ENCODE results near the gene CMSS1.

Gene CMSS1

DNA sequence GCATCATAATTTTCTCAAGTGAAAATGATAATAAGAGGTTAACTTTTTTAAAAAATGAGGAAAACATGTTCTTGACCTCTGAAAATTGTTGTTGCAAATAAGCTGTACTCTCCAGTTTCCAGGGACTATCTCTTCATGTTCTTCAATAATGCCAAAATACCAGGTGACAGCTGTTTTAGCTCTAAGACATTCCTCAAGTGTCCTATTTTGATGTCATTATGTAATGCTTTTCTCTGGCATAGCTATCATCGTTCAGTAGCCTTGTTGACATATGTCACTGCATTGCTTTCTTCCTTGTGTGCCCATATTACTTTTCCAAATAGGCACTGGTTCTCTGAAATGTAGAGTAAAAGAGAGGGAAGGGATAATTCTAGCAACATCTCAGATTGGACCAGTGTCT, 302.4 kb downstream of the CMSS1 start:
- no peak for DNase-seq

DNA sequence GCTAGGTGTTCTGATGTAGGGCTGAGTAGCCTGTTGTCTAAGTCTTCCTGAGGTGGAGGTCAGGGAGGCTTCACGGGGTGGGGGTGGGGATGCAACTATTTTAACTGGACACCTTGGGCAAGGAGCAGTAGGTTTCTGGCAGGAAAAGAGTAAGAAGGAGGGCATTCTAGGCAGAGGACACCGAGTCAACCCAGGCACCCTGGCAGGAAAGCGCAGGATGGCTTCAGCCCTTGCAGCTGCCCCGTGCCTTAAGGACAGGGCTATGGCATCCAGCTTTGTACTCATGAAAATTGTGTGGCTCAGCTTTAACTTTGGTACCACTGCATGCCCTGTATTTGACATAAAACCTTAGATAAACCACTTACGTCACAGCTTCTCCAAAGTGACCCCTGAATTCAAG, 303.0 kb downstream of the CMSS1 start:
- no peak for DNase-seq

DNA sequence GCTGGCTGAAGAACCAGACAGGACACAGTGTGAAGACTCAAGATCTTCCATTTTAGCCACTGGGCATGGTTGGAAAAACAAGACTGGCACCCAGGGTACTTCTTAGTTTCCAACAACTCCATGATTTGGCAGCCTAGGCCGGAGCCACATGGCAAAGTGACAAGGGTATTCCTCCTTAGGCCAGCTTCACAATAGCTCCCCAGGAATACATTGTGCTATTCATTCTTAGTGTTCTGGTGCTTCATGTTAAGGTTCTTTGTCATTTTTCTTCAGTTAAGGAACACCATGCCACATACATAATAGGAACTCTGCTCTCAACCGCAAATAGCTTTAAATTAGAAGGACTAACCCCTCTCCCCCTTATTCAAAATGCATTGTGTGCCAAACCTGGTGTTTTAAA, 304.7 kb downstream of the CMSS1 start:
- no peak for DNase-seq

DNA sequence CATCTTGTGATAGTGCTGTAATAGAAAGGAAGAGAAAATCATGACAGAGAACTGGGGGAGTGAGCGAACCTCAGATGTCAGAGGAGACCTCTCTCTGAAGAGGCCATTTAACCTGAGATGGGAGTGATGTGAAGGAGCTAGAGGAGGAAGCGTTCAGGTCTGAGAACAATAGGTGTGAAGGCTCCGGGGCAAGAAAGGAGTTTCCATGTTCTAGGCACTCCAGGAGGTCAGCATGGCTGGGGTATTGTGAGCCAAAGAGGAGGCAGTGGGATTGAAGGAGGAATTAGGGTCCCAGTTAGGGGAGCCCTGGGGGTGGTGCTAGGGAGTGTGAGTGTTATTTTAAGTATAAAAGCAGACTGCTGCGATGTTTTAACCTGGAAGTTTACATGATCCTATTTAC, 305.4 kb downstream of the CMSS1 start:
- DNase-seq = no peak

DNA sequence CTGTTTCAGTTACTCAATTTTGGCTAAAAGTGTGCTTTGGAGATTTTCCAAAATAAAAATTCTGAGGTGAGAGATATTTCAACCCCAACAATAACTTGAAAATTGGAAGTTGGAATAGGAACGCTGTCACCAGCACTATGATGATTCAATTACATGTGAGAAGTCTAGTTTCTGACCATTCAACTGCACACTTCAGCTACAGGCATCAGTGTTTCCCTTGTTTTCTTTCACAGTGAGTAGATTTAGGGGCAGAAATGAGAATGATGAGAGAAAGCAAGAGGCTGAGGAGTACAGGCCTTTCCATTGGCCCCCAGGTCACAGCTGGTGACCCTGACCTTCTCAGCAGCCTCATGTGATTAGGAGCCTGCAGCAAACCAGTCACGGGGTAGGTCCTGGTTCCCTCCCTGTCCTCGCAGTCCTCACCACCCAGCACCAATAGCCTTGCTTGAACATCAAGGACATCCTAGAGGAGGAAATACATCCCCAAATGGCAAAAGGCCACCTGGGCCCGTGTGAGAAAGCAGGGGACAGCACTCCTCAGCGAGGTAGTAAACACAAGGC, 306.6 kb downstream of the CMSS1 start:
- no peak for DNase-seq

DNA sequence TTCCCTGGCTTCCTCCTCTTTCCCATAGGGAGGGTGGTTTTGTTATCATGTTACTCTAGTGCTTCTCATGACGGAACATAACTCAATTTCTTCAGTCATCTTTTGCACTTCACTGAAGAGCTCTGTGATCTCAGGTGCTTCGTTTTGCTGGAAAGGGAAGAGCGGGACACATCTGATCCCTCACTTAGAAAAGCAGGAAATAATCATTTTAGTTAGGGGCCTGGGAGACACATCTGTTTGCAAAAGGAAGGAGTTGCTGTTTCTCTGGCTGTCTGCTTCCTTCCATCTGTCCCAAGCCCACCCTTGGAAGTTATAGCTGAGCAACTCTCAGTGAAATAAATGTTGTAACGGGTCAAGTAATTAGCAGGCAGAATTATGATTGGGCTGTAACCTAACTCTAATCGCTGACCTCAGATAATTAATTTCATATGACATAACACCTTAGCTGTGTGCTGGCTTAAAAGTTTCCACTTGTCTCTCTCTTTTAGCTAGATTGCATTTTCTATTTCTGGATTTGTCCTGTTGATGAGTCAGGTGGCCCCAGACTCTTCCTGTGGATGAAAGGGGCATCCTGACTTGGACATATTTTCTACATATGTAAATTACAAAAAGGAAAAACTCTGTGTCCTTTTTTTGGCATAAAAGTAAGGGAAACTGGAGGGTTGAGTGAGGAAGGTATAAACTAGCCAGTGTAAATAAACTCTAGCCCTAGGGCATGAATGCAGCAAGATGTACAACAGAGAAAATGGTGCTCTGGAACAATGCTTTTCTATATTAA, 307.7 kb downstream of the CMSS1 start:
- DNase-seq = no peak

DNA sequence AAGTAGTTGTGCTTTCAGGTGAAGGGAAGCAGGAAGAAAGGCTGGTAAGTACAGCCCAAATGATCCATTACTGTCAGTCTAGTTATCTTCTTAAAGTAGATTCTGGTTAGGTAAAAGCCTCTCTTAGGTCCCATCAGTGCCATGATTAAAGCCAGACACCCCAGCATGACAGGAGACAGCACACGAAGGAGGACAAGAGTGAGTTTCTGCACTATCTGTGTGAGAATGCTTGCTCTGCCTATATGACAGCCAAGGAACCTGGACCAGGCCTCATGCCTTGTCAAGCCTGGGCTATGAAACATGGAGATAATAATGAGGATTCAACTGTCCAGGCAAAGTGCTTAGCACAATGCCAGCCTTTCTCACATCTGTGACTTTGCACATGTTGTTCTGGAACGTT, 310.1 kb downstream of the CMSS1 start:
- no peak for DNase-seq

DNA sequence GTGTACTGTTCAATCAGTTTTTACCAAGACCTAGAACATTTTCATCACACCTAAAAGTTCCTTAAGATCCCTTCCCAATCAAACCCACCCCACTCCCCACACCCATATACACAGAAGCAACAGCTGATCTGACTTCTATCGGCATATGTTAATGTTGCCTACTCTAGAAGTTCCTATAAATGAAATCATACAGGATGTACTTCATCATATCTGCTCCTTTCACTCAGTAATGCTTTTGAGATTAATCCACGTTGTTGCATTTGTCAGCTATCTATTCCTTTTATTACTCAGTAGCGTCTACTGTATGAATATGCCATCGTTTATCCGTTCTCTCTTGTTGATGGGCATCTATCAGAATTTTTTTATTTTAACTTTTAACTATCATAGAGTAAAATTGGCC, 310.9 kb downstream of the CMSS1 start:
- DNase-seq = no peak

DNA sequence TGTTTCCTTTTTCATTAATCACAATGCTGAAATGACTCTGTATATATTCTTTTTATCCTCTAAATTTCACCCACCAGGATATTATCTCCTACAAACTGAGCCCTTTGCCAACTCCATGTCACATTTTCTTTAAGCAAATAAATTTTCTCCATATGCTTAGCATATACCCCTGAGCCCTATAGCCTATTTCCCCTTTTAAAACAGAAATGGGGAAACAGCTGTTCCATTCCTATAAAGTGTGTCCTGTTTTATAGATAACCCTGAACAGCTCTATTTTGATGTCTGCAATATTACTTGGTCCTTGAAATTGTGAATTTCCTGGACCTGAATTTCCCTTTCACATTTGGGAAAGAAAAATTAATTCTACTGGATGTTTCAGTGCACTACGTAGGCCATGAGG, 312.3 kb downstream of the CMSS1 start:
- DNase-seq = no peak

DNA sequence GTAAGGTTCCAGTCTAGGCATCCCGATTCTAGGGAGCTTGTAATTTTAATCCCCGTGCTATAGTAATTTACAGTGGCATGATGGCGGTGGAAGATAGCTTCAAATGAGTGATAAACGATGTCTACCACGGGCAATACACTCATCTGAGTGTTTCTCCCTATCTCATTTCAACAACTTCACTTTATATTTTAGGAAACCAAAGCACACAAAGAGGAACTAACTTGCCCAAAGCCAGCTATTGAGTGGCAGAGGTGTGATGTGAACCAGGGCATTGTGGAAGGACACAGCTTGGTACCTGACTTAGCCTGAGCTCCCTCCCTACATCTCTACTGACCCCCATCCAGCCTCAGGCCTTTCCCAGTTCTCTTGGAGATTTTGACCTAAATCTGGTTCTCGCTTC, 313.6 kb downstream of the CMSS1 start:
- no peak for DNase-seq

DNA sequence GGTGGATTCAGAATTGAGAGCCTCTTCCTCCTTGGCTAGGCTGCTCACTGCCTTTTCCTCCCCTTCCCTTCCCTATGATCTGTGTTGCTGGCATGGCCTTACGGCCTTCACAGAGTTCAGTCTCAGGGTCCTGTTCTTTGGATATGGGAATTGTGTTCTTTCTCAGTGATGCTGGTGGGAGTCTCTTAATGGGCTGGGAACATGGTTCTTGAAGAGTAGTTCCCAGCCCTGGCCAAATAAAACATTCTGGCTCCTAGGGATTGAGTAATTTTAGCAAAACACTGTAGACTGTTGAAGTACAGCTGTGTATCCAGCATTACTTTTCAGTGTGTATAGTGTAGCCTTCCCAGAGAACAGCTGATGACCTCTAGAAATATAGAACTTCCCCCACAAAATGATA, 319.3 kb downstream of the CMSS1 start:
- DNase-seq = no peak

DNA sequence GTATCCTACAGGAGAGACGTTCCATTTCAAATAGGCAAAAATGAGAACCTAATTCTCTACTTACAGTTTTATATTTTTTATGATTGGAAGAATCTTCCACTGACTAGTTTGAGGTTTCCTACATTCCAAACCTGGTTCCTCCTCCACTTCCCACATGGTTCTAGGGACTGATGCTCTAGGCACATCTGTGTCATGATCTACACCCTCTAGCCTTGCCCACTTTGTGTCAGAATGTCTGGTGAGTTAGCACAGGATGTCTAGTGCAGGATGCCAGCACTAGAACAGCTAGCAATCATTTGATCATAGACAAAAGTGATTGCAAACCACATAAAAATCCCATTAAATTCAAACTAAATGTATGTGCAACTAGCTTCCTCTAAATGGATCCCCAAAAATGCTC, 323.3 kb downstream of the CMSS1 start:
- peak; percentile 54 for DNase-seq

DNA sequence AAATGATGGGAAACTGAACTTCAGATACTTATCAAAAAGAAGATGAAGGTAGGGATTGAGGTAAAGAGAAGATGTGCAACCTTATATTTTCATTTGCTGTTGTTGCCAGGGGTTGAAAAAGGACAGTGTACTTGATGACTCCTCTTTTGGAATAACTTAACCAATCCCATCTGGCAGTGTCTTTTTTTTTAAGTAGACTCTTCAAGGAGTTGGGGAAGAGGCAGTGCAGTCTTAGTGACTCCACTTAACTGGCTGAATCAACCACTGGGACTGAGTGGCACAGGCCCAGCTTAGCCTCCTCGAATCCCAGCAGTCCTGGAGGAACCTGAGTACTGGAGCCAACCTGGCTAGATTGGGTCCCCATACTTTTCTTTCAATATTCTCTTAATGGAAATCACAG, 323.9 kb downstream of the CMSS1 start:
- DNase-seq = no peak

DNA sequence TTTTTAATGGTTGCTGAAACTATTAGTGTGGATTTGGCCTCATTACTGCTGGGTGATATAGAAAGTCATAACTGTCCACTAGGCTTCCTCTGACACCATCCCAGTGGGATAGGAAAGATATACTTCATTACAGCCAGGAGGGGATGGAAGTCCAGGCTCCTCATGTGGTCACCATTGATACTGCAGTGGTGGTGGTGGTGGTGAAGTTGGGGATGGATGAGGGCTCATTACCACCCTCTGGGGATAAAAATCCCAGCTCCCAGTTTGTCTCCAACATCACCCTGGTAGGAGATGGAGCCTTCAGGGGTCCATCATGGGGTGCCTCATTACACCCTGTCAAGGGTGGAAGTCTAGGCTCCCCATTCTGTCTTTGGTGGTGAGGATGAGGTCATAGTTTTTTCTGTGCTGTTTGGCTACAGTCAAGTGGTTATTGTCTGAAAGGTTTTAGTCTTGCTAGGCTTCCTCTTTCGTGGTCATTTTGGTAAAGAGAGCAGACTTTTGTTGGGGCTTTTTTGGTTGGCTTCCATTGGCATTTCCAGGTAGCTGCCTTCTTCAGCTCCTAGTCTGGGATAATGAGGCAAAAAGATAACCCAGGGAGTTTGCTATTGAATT, 326.7 kb downstream of the CMSS1 start:
- no peak for DNase-seq

DNA sequence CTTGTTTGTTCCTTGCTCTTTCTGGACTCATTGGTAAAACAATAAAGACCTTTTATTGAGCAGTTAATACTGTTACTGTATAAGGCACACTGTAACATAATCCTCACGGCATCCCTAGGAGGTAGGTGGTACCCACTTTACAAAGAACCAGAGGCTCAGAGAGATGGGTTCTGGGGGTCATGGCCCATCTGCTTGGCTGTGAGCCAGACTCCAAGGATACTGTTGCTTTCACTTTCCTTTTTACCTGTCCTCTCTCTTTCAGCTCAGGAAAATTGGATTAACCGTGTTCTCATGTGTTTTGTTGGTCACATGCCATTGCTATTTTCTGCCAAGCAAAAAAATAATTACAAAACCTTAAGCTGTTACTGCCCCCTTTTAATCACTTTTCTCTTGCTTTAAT, 331.5 kb downstream of the CMSS1 start:
- no peak for DNase-seq

DNA sequence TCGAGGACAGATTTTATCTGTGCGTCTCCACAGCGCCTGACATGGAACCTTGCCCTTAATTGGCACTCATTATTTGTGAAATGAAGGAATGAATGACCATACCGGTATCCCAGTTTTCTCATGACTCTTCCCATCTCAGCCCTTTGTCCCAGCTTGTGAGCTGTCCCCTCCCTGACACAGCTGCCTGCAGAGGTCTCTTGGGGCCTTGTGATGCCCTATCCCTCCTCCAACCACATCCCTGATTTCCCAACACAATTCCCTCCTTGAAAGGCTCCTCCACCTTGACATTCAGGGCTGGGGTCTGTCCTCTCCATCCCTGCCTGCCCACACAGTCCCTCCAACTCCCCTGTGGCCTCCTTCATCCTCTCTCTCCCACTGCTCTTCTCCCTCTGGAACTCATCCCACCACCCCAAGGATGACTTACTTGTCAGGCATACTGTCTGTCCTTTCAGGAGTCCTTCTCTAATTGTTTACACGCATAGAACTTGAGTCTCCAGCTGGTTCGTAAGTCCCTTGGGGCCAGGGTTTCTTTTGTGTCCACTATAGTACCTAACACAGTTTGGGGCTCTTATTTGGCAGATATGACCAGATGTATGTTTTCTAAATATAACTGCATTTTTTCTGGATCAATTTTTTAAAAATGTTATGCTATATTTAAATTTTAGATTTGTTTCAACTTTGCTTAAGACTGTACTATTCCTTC, 332.2 kb downstream of the CMSS1 start:
- DNase-seq = no peak

DNA sequence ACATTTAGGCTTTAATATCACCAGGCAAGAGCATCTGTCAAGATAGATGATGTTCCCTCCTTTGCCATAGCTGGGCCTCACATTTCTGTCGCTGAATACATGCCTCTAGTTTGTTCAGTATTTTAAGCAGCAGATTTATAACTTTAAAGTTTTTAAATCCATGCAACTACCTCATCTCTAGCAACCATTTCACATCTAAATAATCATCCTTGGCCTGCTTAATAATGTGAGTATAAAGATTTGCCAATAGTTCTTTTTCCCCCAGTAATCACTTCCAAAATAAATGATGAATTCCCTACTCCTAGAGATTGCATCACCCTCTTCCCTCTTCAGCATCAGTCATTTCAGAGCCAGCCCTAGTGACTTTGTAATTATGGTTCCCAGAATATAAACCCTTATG, 332.8 kb downstream of the CMSS1 start:
- DNase-seq = no peak

DNA sequence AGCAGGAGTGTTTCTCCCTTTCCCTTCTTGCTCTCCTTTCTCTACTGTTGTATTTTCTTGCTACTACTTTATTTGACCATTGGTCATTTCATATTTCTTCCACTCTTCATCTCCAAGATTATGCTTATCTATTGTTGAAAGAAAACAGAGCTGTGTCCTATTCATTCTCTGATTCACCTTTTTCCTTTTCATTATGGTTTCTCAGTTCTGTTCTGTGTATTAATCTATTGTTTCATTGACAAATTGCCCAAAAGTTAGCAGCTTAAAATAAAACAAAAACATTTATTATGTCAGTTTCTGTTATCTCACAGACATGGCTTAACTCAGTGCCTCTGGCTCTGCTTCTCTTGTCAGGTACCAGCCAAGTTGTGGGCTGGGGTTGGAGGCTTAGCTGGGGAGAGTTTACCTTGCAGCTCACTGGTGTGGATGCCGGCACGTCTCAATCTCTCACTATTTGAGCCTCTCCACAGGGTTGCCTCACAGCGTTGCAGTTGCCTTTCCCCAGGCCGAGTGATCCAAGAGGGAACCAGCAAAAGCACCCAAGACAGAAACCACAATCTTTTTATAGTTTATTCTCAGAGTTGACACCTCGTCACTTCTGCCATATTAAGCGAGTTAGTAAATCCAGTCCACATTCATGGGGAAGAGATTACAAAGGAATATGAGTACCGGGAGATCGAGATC, 333.5 kb downstream of the CMSS1 start:
- DNase-seq = no peak

DNA sequence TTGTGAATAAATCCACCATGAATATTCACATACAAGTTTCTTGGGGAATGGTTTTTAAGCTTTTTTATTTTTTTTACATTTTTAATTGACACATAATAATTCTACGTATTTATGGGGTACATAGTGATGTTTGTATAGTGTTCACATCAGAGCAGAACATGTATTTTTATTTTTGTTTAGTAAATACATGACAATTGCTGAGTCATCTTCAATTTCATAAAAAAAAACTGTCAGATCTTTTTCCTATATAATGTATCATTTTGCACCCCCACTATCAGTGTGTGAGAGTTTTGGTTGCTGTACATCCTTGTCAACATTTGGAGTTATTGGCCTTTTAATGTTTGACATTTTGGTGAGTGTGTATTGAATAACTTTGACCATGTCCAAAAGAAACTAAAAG, 336.5 kb downstream of the CMSS1 start:
- no peak for DNase-seq

DNA sequence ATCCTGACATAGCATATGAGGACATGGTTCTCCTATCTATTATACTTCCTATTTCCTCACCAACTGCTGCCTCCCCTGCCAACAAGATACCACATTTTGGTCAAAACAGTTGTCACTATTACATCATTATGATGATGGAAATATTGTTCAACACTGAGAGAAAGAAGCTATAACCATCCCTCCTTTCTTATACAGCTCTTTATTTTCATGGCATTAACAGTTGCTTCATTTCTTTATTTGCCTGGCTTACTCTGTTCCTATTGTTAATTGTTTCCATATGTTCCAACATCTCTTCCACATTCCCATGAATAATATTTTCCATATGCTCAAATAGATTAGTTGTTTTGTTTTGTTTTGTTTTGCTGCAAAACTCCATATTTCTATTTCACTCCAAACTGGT, 337.5 kb downstream of the CMSS1 start:
- DNase-seq = peak; percentile 15

DNA sequence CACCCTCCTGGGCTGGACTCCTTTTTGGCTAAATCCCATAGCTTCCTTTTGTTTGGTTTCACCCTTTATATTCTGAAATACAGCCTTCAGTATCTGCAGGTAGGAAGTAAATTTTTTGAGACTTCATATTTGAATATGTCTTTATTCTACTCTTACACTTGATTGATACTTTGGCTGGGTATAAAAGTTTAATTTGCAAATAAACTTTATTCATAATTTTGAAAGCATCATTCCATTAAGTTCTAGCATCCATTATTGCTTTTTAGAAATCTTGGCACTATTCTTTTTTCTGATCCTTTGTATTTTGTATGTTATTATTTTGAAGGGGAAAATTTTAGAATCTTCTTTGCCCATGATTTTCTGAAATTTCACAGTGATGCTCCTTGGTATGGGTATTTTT, 337.9 kb downstream of the CMSS1 start:
- DNase-seq = no peak

DNA sequence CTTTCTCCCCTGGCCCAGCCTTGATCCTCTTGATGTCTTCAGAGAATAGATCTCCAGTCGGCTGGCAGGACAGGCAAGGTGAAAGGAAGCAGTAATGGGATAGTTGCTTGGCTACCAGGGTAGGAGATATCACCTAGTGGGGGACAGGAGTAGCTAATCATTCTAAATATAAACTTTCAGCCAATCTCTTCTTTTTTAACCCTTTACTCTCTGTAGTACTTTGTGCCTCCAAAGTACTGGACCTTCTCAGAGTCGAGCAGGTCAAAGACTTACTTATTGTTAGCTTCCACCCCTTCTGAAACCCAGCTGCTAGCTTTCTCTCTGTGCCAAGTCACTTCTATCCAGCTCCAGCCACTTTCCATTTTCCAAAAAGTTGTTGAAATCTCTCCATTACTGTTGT, 340.0 kb downstream of the CMSS1 start:
- no peak for DNase-seq

DNA sequence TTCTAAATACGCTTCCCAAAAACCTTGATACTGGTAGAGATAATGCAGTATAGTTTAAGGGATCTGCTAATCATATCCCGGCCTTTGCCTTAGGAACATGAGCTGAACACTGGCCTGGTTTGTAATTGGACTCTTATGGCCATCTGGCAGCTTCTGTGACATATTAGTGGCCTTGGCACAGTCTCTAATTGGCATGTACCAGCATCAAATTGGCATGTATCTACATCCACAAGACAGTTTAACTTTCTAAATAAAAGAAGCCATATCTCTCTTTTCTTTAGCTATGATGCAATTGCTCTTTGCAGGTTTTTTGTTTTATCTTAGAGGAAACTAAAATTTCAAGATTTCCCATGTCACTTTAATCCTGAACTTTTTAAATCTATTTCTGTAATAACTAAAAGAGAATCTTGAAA, 341.3 kb downstream of the CMSS1 start:
- no peak for DNase-seq

All from NCI-H226 (cell line).